ENCODE measurements around the gene GIMAP5. TPM values are rescaled to one million over a fixed set of nuclear protein-coding genes. Genes with fewer than 3 reads are reported as not detected.
A peak's percentile ranks its signal among the peaks of the same experiment; 100 is the strongest.

The GIMAP5 gene
- total and polyA plus RNA-seq, 10 of the 15 experiments (the other 5 are each of a cell fraction or from before 2014, with no cell fraction given): 3.7 to 9.1 (median 6.7) TPM

- ChIA-PET SMC1A (ENCODE audit: uncharacterized antibody, unreplicated experiment) (interaction anchor here (0.8 to 5.1 kb wide), 21 partner anchors 9 to 398 kb away, joined by 3 to 115 read pairs (median 5); partner anchors contain the start of genes GIMAP1, GIMAP2, GIMAP6 and GIMAP8), CTCF (interaction anchor here (0.6 to 4.8 kb wide), 24 partner anchors 10 to 394 kb away, joined by 3 to 112 read pairs (median 4); partner anchors contain the start of genes GIMAP2, GIMAP4, GIMAP6 and GIMAP8), POLR2A (interaction anchor here (0.8 to 1.1 kb wide), 3 partner anchors 303 to 321 kb away, joined by 3 to 5 read pairs (median 4); no protein-coding TSS in a partner anchor), RAD21 (ENCODE audit: unreplicated experiment) (interaction anchor here (0.7 to 4.7 kb wide), 16 partner anchors 12 to 321 kb away, joined by 3 to 75 read pairs (median 6); partner anchors contain the start of genes GIMAP1, GIMAP2 and GIMAP8)
- DNase-seq (ENCODE audit: low read depth, low spot score): no peak
- no TSS peak for BruUV-seq (replicated peaks)
- Histone ChIP-seq H3K9me3 (replicated peaks; ENCODE audit: control insufficient read depth, insufficient read depth, low read length) (no peaks in the 10 kb centered on the region), H3K27me3 (replicated peaks in 1 of 2; ENCODE audit: control insufficient read depth in 2 of 2, insufficient read depth in 2 of 2, low read length in 1 of 2) (no peaks in the 10 kb centered on the region), H3K36me3 (ENCODE audit: control insufficient read depth in 2 of 2, insufficient read depth in 2 of 2, low read length in 1 of 2) (no peaks in the 10 kb centered on the region), H3K9ac (ENCODE audit: control insufficient read depth, insufficient read depth, low read length) (no peak overlapping the region; the same call in 1 of the 2 replicates), H2AFZ (ENCODE audit: control insufficient read depth, low read depth, low read length) (no peak overlapping the region), H3K79me2 (ENCODE audit: control insufficient read depth, insufficient read depth, low read length) (no peaks in the 10 kb centered on the region), H3K4me3 (no peak overlapping the region), H3K27ac (ENCODE audit: control insufficient read depth, insufficient read depth) (peak overlapping the region; percentile 57), H3K4me2 (ENCODE audit: control insufficient read depth, insufficient read depth) (no peak overlapping the region; the same call in 1 of the 2 replicates), H4K20me1 (ENCODE audit: control insufficient read depth, insufficient read depth) (no peaks in the 10 kb centered on the region), H3K4me1 (ENCODE audit: control insufficient read depth, insufficient read depth, low read length) (peaks cover 28% of the 10 kb centered on the region)
- no peak for FAIRE-seq
- no peak for ATAC-seq
- TF ChIP-seq EED (IDR thresholded peaks at IDR 0.05; ENCODE audit: low read depth) (0 out of 2 replicates have a peak, but pooled peaks have one; percentile 3), SP1 (IDR thresholded peaks at IDR 0.05; ENCODE audit: low read depth, low read length) (no peak)
- intact Hi-C loops (cut with micrococcal nuclease; ENCODE audit: unreplicated experiment) (loop anchor here (1.0 to 5.0 kb wide), 3 partner anchors 69 to 123 kb away; partner anchors contain the start of gene GIMAP6), in situ Hi-C loops (cut with MboI) (loop anchor here (5.0 kb wide), 1 partner anchor 308 kb away; no protein-coding TSS in a partner anchor)
Measured at GRCh38 chr7:150754951-150755350, 17.7 kb downstream of the GIMAP5 start.

GRCh38 chr7:150755473-150756099, 18.4 kb downstream of the GIMAP5 start:
- Histone ChIP-seq H3K4me3 (no peak overlapping the region), H3K27ac (ENCODE audit: control insufficient read depth, insufficient read depth) (peak overlapping the region; percentile 57), H2AFZ (ENCODE audit: control insufficient read depth, low read depth, low read length) (peak overlapping the region; percentile 1), H4K20me1 (ENCODE audit: control insufficient read depth, insufficient read depth) (no peaks in the 10 kb centered on the region), H3K36me3 (ENCODE audit: control insufficient read depth in 2 of 2, insufficient read depth in 2 of 2, low read length in 1 of 2) (no peaks in the 10 kb centered on the region), H3K9me3 (replicated peaks; ENCODE audit: control insufficient read depth, insufficient read depth, low read length) (no peaks in the 10 kb centered on the region), H3K27me3 (replicated peaks in 1 of 2; ENCODE audit: control insufficient read depth in 2 of 2, insufficient read depth in 2 of 2, low read length in 1 of 2) (no peaks in the 10 kb centered on the region), H3K4me1 (ENCODE audit: control insufficient read depth, insufficient read depth, low read length) (peaks cover 28% of the 10 kb centered on the region), H3K4me2 (ENCODE audit: control insufficient read depth, insufficient read depth) (no peak overlapping the region; the same call in 1 of the 2 replicates), H3K79me2 (ENCODE audit: control insufficient read depth, insufficient read depth, low read length) (no peaks in the 10 kb centered on the region), H3K9ac (ENCODE audit: control insufficient read depth, insufficient read depth, low read length) (no peak overlapping the region)
- POLR2A ChIA-PET: interaction anchor here (0.8 to 1.1 kb wide), 3 partner anchors 304 to 322 kb away, joined by 3 to 5 read pairs (median 4); no protein-coding TSS in a partner anchor
- WGBS (ENCODE audit: insufficient coverage, insufficient replicate concordance, low lambda C conversion rate, missing lambda C conversion rate): 25% methylated on average over 4 of the region's 4 CpGs
- RAD21 ChIA-PET (ENCODE audit: unreplicated experiment): interaction anchor here (0.6 to 4.7 kb wide), 21 partner anchors 9 to 322 kb away, joined by 3 to 75 read pairs (median 5); partner anchors contain the start of genes GIMAP1, GIMAP2 and GIMAP8
- in situ Hi-C loops (cut with MboI): no loop called here
- intact Hi-C loops (cut with micrococcal nuclease; ENCODE audit: unreplicated experiment): loop anchor here (2.0 kb wide), 2 partner anchors 87 to 469 kb away; no protein-coding TSS in a partner anchor
- peak; percentile 71 for DNase-seq (ENCODE audit: low read depth, low spot score)
- no peak for FAIRE-seq
- BruUV-seq (replicated peaks): no TSS peak
- peak; percentile 62 for ATAC-seq
- SMC1A ChIA-PET (ENCODE audit: uncharacterized antibody, unreplicated experiment): interaction anchor here (0.8 to 5.1 kb wide), 22 partner anchors 8 to 406 kb away, joined by 3 to 115 read pairs (median 5); partner anchors contain the start of genes GIMAP1, GIMAP2, GIMAP6 and GIMAP8
- CTCF ChIA-PET: interaction anchor here (0.6 to 4.8 kb wide), 29 partner anchors 11 to 394 kb away, joined by 3 to 112 read pairs (median 4); partner anchors contain the start of genes GIMAP2, GIMAP4, GIMAP6 and GIMAP8
- no peak for TF ChIP-seq ELK1 (IDR thresholded peaks at IDR 0.05; ENCODE audit: low read depth, low read length)
- TF ChIP-seq MEF2A (IDR thresholded peaks at IDR 0.05; ENCODE audit: insufficient read depth, low read depth, low read length): peak; percentile 45; the same call in 1 of the 2 replicates
- TF ChIP-seq KDM1A (IDR thresholded peaks at IDR 0.05; ENCODE audit: borderline replicate concordance): no peak
- TF ChIP-seq, protein P1, sequence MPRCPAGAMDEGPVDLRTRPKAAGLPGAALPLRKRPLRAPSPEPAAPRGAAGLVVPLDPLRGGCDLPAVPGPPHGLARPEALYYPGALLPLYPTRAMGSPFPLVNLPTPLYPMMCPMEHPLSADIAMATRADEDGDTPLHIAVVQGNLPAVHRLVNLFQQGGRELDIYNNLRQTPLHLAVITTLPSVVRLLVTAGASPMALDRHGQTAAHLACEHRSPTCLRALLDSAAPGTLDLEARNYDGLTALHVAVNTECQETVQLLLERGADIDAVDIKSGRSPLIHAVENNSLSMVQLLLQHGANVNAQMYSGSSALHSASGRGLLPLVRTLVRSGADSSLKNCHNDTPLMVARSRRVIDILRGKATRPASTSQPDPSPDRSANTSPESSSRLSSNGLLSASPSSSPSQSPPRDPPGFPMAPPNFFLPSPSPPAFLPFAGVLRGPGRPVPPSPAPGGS (IDR thresholded peaks at IDR 0.05; ENCODE audit: borderline replicate concordance, insufficient read depth, low read depth, low read length, poor library complexity, severe bottlenecking): peak; percentile 83
- TF ChIP-seq IKZF1 (conservative IDR thresholded peaks at IDR 0.05): 0 out of 2 replicates have a peak, but pooled peaks have one; percentile 20
- TF ChIP-seq PAX8 (IDR thresholded peaks at IDR 0.05): no peak
- TF ChIP-seq CHD1 (IDR thresholded peaks at IDR 0.05; ENCODE audit: low read depth, low read length): no peak
